ENCODE data around the gene TTI1.

The TTI1 gene

GRCh38 chr20:37934634-37935375 lies 98.5 kb downstream of the TTI1 start:
- no peak for DNase-seq

- DNase-seq, result no peak
Observed at GRCh38 chr20:37933786-37934633, 99.2 kb downstream of the TTI1 start.

Measured in OCI-M1 (cell line).